ENCODE measurements around the gene SHE. TPM values are rescaled to one million over a fixed set of nuclear protein-coding genes. Genes with fewer than 3 reads are reported as not detected.

Gene SHE
- total RNA-seq, 1 donor from 2014 or later, result under 0.01 TPM

GRCh38 chr1:154497026-154497806, 5.0 kb downstream of the SHE start:
- no peak for DNase-seq (ENCODE audit: low read depth)
- H3K4me3 ChIP-seq (ENCODE audit: low read depth, low read length), result no peak overlapping the region
- TF ChIP-seq CTCF (conservative IDR thresholded peaks at IDR 0.05; ENCODE audit: low read depth, low read length), result no peak

GRCh38 chr1:154496383-154496782, 5.8 kb downstream of the SHE start:
- DNase-seq (ENCODE audit: low read depth), result no peak
- TF ChIP-seq CTCF (conservative IDR thresholded peaks at IDR 0.05; ENCODE audit: low read depth, low read length), result no peak
- no peak overlapping the region for H3K4me3 ChIP-seq (ENCODE audit: low read depth, low read length)

- no peak for TF ChIP-seq CTCF (conservative IDR thresholded peaks at IDR 0.05; ENCODE audit: low read depth, low read length)
- H3K4me3 ChIP-seq (ENCODE audit: low read depth, low read length), result no peak overlapping the region
- DNase-seq (ENCODE audit: low read depth), result no peak
Observed at GRCh38 chr1:154495496-154496273, 6.5 kb downstream of the SHE start.

- no peak for DNase-seq (ENCODE audit: low read depth)
- H3K4me3 ChIP-seq (ENCODE audit: low read depth, low read length), result no peak overlapping the region
- TF ChIP-seq CTCF (conservative IDR thresholded peaks at IDR 0.05; ENCODE audit: low read depth, low read length), result no peak
Observed at GRCh38 chr1:154493276-154493675, 8.9 kb downstream of the SHE start.

GRCh38 chr1:154492115-154492514, 10.1 kb downstream of the SHE start:
- DNase-seq (ENCODE audit: low read depth), result no peak
- TF ChIP-seq CTCF (conservative IDR thresholded peaks at IDR 0.05; ENCODE audit: low read depth, low read length), result no peak
- H3K4me3 ChIP-seq (ENCODE audit: low read depth, low read length), result no peak overlapping the region

GRCh38 chr1:154490317-154490716, 11.9 kb downstream of the SHE start:
- H3K4me3 ChIP-seq (ENCODE audit: low read depth, low read length), result no peak overlapping the region
- no peak for DNase-seq (ENCODE audit: low read depth)
- TF ChIP-seq CTCF (conservative IDR thresholded peaks at IDR 0.05; ENCODE audit: low read depth, low read length), result no peak
